GM18861 (cell line): ENCODE results near the gene KREMEN1.
A peak's percentile ranks its signal among the peaks of the same experiment; 100 is the strongest.

Experiments
- ATAC-seq: cut with Tn5 transposase; IDR thresholded peaks from one replicate; pipeline ENCODE4 v1.9.1; 2021; ENCODE audit not compliant: unreplicated experiment

KREMEN1 gene

DNA sequence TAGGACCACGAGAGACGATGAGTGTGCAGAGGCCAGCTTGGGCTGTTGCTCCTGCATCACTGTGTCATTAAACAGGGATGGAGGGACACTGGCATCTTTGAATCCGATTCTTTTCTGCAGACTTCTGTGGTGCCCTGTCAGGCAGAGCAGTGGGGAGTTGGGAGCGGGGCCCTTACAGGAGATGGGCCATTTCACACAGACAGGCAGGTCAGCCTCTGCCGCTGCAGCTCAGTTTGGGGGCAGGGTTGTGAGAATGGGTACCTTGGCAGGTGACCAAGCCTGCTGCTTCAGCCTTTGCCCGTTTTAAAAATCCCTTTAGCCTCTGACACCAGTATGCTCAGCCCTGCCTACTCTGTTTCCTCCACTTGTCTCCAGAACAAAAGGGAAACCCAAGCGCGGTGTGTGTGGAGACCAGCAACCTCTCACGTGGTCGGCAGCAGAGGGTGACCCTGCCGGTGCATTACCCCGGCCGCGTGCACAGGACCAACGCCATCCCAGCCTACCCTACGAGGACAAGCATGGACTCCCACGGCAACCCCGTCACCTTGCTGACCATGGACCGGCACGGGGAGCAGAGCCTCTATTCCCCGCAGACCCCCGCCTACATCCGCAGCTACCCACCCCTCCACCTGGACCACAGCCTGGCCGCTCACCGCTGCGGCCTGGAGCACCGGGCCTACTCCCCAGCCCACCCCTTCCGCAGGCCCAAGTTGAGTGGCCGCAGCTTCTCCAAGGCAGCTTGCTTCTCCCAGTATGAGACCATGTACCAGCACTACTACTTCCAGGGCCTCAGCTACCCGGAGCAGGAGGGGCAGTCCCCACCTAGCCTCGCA lies 23.8 kb upstream of the KREMEN1 start:
- no peak for ATAC-seq

- no peak for ATAC-seq
Measured at GRCh38 chr22:29049655-29050263, 23.1 kb upstream of the KREMEN1 start.

GRCh38 chr22:29050457-29050856 lies 22.4 kb upstream of the KREMEN1 start:
- ATAC-seq: no peak

DNA sequence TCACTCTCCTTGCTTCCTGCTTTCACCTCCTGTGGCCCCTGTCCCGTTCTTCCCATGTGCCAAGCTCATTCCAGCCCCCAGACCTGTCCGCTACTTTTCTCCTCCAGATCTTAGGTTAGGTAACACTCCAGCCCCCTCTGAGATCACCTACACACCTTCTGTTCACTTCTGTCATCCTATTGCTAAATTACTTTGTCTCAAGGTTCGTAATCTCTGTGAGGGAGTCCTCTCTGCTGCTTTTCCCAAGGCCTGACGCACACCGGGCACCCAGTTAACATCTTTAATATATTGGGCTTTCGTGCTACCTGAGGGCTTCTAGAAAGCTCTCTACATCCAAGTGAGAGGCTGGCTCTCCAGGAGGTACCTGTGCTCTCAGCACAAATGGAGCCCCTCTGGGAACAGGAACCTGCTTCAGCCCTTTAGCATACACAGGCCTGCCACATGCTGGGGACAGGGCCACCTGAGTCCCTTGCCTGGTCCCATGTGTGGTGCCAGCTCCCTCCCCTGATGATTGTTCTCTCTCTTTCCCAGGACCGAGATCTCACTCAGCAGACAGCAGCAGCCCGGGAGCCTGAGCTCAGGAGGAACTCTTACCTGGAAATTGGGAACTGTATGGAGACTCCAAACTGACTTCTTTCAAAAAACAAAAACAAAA lies 19.7 kb upstream of the KREMEN1 start:
- ATAC-seq: no peak

DNA sequence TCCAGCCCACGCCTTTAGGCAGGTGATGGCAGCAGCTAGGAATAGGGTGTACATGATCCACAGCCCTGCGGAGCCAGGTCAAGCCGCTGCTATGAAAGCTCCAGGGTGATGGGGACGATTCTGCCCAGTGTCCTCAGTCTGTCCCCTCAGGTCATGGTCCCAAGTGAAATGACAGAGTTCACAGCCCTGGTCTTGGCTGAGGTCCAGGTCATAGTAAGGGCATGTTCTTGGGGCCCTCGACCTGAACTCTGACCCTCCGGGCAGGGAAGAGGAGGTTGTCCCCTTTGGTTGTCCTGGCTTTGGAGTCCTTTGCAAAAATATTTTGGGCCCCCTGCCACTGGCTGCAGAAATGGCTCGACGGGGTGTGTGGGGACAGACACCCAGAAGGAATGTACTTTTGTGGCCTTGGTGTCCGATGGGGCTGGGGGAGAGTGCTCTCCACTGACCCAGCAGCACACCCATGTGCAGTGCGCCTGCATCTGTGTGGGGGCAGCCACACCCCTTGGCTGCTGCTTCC lies 18.5 kb upstream of the KREMEN1 start:
- no peak for ATAC-seq

DNA sequence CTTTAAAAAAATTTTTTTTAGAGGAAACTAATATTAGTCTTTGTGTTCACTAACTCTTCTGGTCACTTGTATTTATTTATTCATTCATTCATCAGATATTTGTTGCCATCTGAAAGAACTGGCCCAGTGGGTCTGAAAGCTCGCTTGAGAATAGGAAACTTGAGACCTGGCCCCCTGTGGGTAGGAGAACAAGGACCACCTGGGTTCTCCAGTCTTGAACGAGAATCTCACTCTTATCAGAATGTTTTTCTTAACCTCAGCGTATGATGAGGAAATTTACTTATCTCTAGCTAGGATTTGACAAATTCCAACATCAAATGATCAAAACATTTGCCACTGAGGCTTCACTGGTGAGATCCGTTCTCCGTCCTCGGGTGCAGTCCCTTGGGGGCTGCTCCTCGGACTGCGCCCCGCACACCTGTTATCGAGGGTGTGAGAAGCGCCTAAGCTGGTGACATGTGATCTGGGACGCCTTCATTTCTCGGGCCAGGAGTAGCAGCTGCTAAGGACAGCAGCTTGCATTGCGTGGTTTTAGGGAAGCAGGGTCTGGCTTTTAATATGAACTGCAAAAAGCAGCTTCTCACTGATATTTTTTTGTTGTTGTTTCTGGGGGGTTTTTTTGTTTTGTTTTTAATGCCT lies 17.5 kb upstream of the KREMEN1 start:
- no peak for ATAC-seq

DNA sequence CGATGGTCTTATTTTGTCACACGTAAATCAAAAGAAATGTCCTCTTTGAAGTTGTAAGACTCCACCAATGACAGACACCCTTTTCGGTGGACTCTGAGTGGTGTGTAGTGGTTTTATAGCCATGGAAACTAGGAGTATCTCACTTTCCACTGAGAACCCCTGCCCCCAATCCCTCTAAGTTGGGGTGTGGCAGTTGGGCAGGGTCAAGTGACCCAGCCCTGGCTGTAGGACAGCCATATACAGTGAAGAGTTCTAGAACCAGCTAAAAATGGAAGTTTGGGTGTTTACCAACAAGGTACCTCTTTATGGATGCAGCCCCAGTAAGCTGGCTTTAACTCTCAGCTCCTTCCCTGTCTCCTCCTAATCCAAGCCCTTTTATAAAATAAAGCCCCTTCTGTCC lies 16.4 kb upstream of the KREMEN1 start:
- ATAC-seq: no peak

DNA sequence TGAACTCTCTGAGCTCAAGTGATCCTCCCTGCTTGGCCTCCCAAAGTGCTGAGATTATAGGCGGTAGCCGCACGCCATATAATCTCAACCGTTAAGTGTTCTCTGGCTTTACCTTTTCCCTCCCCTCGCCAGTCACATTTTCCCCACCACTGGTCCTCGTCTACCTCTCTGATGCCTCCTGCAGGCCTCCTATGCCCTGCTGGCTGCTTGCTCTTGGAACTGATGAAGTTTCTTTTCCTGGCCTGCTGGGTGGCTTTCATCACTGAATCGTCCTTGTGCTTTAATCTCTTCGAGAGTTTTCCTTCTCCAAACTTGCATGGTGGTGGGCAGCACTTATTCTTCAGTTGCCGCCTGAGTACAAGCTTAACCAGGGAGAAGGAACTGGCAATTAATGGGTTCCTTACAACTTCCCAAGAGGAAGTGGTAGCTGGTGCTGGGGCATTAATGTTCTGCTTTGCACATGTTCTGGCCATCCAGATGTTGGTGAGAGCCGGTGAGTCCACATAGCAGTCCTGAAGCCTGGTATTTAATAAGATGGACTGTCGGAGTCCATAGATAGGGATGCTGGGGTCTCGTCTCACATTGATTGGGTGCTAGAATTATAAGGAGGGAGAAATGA lies 12.5 kb upstream of the KREMEN1 start:
- ATAC-seq: no peak

DNA sequence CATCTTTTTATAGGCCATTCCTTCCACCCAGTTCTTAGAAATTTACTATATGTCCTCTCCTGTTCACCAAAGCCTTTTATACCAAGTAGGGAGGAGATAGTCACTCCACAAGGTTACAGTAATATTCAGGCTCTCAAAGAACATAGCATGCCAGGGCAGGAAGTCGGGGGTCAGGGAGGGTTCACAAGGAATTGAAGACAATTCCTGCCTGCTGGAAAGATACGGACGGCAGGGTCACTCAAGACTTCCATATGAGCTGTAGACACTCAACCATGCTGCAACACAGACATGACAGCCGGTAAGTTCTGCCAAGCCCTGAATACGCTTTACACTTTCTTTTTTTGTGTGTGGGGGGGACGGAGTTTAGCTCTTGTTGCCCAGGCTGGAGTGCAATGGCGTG lies 11.9 kb upstream of the KREMEN1 start:
- ATAC-seq: no peak

DNA sequence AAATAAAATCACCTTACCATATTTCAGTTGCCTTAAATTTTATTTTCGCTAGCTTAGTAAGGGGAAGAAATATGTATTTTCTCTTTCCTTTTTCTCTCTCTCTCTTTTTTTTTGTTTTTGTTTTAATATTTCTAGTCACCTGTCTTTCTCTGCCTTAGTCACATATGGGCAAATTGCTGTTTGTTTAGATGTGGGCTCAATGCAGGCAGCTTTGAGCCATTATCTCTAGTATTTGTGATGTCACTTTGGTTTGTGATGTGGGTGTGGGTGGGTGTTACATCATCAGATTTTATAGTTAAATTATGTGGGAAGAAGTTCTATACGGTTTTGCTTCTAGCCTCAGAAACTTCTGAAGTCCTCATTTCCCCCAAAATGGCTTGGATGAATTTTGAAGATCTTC lies 11.1 kb upstream of the KREMEN1 start, which contains the start of gene C22orf31:
Gene C22orf31, minus strand, starts transcription at position 59 of the 400 bp plus-strand sequence. Its CDS starts 39 bp downstream, at position 20.
- no peak for ATAC-seq

GRCh38 chr22:29062286-29062821 lies 10.5 kb upstream of the KREMEN1 start:
- ATAC-seq: no peak

DNA sequence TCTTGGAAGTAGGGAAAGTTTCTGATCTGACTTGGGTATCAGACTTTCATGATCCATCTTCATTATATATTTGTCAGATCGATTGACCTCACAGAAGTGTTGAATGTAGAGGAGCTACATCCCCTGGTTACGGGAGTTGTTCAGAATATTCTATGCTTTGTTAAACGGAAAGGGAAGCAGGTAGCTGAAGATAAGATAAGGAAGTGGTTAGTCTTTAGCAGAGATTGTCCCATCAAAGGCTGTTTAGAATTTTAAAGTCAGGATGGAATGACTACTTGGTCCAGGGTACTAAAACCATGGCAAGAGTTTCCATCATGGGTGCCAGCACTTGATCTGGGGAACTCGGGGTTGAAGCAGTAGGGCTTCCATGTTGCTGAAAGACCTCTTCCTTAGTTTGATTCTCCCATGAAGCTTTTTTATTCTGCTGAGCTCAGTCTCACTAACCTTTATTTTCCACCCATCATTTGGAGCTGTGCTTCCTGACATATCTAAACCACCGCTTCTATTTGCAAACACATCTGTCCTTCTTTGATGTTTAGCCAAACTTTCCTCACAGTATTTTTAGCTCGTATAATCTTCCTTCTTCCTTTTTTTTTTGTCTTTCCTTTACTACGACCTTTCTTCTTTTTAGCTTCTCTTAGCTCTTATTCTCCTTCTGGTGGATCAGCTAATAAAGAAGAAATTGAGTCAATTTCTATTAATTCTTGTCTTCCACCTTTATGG lies 7.2 kb upstream of the KREMEN1 start:
- ATAC-seq: no peak

- no peak for ATAC-seq
Measured at GRCh38 chr22:29069463-29069862, 3.4 kb upstream of the KREMEN1 start.

DNA sequence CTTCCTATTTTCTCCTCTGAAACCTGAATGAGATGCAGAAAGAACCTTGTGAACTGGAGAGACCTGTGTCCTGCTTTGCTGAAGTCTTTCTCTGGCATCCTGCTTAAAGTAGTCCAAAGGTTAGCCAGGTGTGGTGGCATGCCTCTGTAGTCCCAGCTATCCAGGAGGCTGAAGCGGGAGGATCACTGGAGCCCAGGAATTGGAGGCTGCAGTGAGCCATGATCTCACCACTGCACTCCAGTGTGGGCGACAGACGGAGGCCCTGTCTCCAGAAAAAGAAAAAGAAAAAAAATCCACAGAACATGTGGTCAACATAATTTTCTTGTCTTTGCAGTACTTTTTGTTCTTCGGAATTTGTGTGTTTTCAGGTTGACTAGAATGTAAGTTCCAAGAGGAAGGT lies 2.3 kb upstream of the KREMEN1 start:
- no peak for ATAC-seq

DNA sequence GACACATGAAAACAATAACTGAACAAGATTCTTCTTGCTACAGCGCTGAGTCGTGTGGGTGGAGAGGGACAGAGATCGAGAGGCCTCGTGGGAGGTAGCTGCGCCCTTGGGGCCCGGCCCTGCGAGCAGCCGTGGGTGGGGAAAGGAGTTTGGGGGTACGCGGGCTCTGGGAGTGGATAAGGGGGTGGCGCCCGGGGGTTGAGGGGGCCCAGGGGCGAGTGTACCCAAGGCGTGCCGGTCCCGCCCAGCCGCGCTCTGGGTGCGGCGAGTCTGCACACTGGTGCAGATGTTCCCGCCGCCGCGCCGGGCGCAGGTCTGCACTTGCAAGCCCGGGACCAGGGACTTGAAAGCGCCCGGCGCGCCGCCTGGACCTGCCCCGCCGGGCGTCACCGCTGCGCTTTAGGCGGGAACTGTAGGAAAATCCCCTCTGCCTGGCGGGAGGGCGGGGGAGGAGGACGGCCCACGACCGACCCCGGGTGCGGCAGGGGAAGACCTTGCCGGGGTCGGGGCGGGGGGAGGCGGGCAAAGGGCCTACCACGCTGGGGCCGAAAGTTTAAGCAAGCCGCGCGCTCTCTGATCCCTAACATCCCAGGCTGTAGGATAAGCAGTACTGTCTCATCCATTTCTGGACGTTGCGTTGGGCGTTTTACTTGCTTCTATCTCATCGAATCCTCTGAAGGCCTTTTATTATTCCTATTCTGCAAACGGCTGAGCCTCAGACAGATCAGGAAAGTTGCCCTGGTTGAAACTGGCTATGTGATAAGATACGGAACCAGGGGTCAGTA lies 1.4 kb upstream of the KREMEN1 start:
- ATAC-seq: no peak

- ATAC-seq: peak; percentile 66
Measured at GRCh38 chr22:29072193-29072978, 449 bp upstream of the KREMEN1 start.

DNA sequence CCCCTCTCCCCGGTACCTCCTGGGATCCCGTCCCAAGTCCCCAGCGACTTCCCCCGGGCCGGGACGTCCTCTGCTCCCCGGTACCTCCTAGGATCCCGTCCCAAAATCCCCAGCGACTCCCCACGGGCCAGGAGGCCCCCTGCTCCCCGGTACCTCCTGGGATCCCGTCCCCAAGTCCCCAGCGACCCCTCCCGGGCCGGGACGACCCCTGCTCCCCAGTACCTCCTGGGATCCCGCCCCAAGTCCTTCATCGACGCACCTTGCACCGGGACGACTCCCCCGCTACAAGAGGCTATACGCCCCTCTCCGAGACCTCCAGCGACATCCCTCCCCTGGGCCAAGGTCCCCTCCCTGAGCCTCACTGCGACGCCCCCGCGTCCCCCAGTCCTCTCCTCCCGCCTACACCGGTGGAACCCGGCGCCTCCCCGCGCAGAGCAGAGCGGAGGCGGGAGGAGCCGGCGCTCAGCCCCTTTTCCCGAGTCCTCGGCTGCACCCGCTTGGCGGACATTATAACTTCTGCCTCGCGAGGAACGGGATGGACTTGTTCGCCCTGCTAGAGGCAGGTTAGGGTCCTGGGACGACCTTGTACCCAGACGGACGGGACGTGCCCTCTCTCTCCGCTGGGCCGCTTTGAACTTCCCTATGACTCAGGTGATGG lies 912 bp downstream of the KREMEN1 start:
- ATAC-seq: no peak

DNA sequence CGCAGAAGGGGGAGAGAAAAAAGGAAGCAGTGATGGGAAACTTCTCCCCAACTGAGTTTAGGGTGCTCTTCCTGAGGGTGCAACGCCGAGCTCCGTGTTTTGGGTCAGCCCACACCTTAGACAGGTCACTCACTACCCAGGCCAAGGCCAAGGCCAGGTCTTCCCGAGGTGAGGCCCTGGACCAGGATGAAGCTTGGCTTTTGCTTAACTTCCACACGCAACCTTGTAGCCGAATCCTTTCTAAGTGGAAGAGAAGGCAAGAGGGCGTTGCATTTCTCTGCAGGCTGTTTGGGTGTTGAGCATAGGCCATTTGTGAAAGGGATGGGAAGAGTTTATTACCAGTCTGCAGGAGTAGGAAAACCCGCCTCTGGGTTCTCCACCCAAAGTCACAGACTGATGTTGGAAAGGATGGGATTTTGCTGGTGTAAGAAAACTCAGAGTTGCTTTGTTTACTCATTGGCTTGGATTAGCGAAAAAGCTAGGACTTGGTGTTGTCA lies 1.5 kb downstream of the KREMEN1 start:
- no peak for ATAC-seq
